DOHH2 (cell line): ENCODE measurements around the gene NLGN2.

Experiments
- H3F3A ChIP-seq: fragments of 200-600 bp; sonication (generic), shearing (Covaris generic); 2 replicates; pipeline ENCODE4 v1.6.0; 2016; ENCODE audit warnings: antibody characterized with exemption, mild to moderate bottlenecking; ENCODE audit not compliant: control insufficient read depth, insufficient read depth
- H3K27ac ChIP-seq: fragments of 200-600 bp; sonication (generic); 2 replicates; pipeline ENCODE4 v1.5.1; 2014; ENCODE audit warnings: low read depth, mild to moderate bottlenecking, low read length, moderate library complexity
- H3K27me3 ChIP-seq: fragments of 200-600 bp; sonication (generic); 2 replicates; pipeline ENCODE4 v1.6.1; 2014; ENCODE audit warnings: mild to moderate bottlenecking, low read length, mixed read lengths; ENCODE audit not compliant: control insufficient read depth
- H3K36me3 ChIP-seq: fragments of 200-600 bp; sonication (generic); 2 replicates; pipeline ENCODE4 v1.6.1; 2014; ENCODE audit warnings: mild to moderate bottlenecking, low read length, moderate library complexity, mixed read lengths; ENCODE audit not compliant: control insufficient read depth
- H3K4me1 ChIP-seq: fragments of 200-600 bp; sonication (generic); 2 replicates; pipeline ENCODE4 v1.6.1; 2014; ENCODE audit warnings: mild to moderate bottlenecking, low read length, mixed read lengths; ENCODE audit not compliant: control insufficient read depth
- H3K4me2 ChIP-seq: fragments of 200-600 bp; sonication (generic); 2 replicates; pipeline ENCODE4 v1.6.0; 2014; ENCODE audit warnings: mild to moderate bottlenecking, low read length, moderate library complexity
- H3K4me3 ChIP-seq: fragments of 200-600 bp; sonication (generic); 2 replicates; pipeline ENCODE4 v1.5.1; 2014; ENCODE audit warnings: mild to moderate bottlenecking, low read length, mixed read lengths
- H3K79me2 ChIP-seq: fragments of 200-600 bp; sonication (generic); 2 replicates; pipeline ENCODE4 v1.6.1; 2014; ENCODE audit warnings: mild to moderate bottlenecking, low read length, mixed read lengths; ENCODE audit not compliant: control insufficient read depth
- H3K9me2 ChIP-seq: fragments of 200-600 bp; sonication (generic); replicated peaks from 2 replicates; pipeline ENCODE4 v1.6.1; 2014; ENCODE audit warnings: mild to moderate bottlenecking, low read length, mixed read lengths; ENCODE audit not compliant: control insufficient read depth
- H3K9me3 ChIP-seq: fragments of 200-600 bp; sonication (generic); 2 replicates; pipeline ENCODE4 v1.6.1; 2014; ENCODE audit warnings: antibody characterized with exemption, low read length, mixed read lengths; ENCODE audit not compliant: control insufficient read depth, insufficient read depth
- H4K20me1 ChIP-seq: fragments of 200-600 bp; sonication (generic); 2 replicates; pipeline ENCODE4 v1.6.0; 2014; ENCODE audit warnings: low read depth, mild to moderate bottlenecking, antibody characterized with exemption, low read length, moderate library complexity; ENCODE audit not compliant: control insufficient read depth, insufficient read depth
- CTCF ChIP-seq: fragments of 200-600 bp; sonication (generic); IDR thresholded peaks from one replicate; pipeline ENCODE4 v1.5.1; 2014; ENCODE audit warnings: antibody characterized with exemption, mild to moderate bottlenecking, low read depth, low read length; ENCODE audit not compliant: poor library complexity, severe bottlenecking
- EZH2phosphoT487 ChIP-seq: fragments of 200-600 bp; sonication (generic); IDR thresholded peaks from 2 replicates; pipeline ENCODE4 v1.6.1; 2017; ENCODE audit warnings: borderline replicate concordance, mild to moderate bottlenecking, antibody characterized with exemption, low read length, moderate library complexity, mixed read lengths

The NLGN2 gene

GRCh38 chr17:7414837-7415236, 7.2 kb downstream of the NLGN2 start:
- H3K4me3 ChIP-seq: no peak overlapping the region
- H4K20me1 ChIP-seq: no peaks in the 10 kb centered on the region
- H3K9me3 ChIP-seq: no peaks in the 10 kb centered on the region
- no peaks in the 10 kb centered on the region for H3K9me2 ChIP-seq
- H3K36me3 ChIP-seq: no peaks in the 10 kb centered on the region
- no peak overlapping the region for H3K27ac ChIP-seq
- H3K27me3 ChIP-seq: no peaks in the 10 kb centered on the region; the same call in 1 of the 2 replicates
- H3K4me1 ChIP-seq: no peaks in the 10 kb centered on the region
- TF ChIP-seq CTCF: no peak
- no peak for TF ChIP-seq EZH2phosphoT487
- no peak overlapping the region for H3K4me2 ChIP-seq
- 0 out of 2 replicates have a peak, but pooled peaks cover 2% of the 10 kb centered on the region for H3F3A ChIP-seq
- no peaks in the 10 kb centered on the region for H3K79me2 ChIP-seq

GRCh38 chr17:7415784-7416183, 8.1 kb downstream of the NLGN2 start:
- no peaks in the 10 kb centered on the region for H3K9me3 ChIP-seq
- no peak overlapping the region for H3K27ac ChIP-seq
- H3K36me3 ChIP-seq: no peaks in the 10 kb centered on the region
- H3K4me1 ChIP-seq: no peaks in the 10 kb centered on the region
- TF ChIP-seq EZH2phosphoT487: no peak
- TF ChIP-seq CTCF: no peak
- H4K20me1 ChIP-seq: no peaks in the 10 kb centered on the region
- no peaks in the 10 kb centered on the region for H3K79me2 ChIP-seq
- H3K4me3 ChIP-seq: no peak overlapping the region
- H3F3A ChIP-seq: 0 out of 2 replicates have a peak, but pooled peaks cover 2% of the 10 kb centered on the region
- H3K9me2 ChIP-seq: no peaks in the 10 kb centered on the region
- no peak overlapping the region for H3K4me2 ChIP-seq
- H3K27me3 ChIP-seq: no peaks in the 10 kb centered on the region; the same call in 1 of the 2 replicates

GRCh38 chr17:7416323-7416722, 8.7 kb downstream of the NLGN2 start:
- Histone ChIP-seq H3K79me2 (no peaks in the 10 kb centered on the region), H3K9me3 (no peaks in the 10 kb centered on the region), H4K20me1 (no peaks in the 10 kb centered on the region), H3K4me3 (no peak overlapping the region), H3K36me3 (no peaks in the 10 kb centered on the region), H3K27ac (no peak overlapping the region), H3K4me2 (no peak overlapping the region), H3F3A (0 out of 2 replicates have a peak, but pooled peaks cover 2% of the 10 kb centered on the region), H3K4me1 (no peaks in the 10 kb centered on the region), H3K9me2 (no peaks in the 10 kb centered on the region), H3K27me3 (no peaks in the 10 kb centered on the region; the same call in 1 of the 2 replicates)
- TF ChIP-seq CTCF: no peak
- TF ChIP-seq EZH2phosphoT487: no peak
